ENCODE measurements around the gene CMTR1.
A peak's percentile ranks its signal among the peaks of the same experiment; 100 is the strongest.

The CMTR1 gene

GRCh38 chr6:37514321-37514771 is 81.3 kb downstream of the CMTR1 start:
- DNase-seq (ENCODE audit: low spot score): no peak

GRCh38 chr6:37514837-37515236 is 81.8 kb downstream of the CMTR1 start:
- peak; percentile 46 for DNase-seq (ENCODE audit: low spot score)

GRCh38 chr6:37515712-37516075 is 82.7 kb downstream of the CMTR1 start:
- no peak for DNase-seq (ENCODE audit: low spot score)

GRCh38 chr6:37516076-37516919 is 83.3 kb downstream of the CMTR1 start:
- DNase-seq (ENCODE audit: low spot score): peak; percentile 81

GRCh38 chr6:37516920-37517405 is 83.9 kb downstream of the CMTR1 start:
- DNase-seq (ENCODE audit: low spot score): no peak

- peak; percentile 43 for DNase-seq (ENCODE audit: low spot score)
These were observed 84.4 kb downstream of the CMTR1 start for GRCh38 chr6:37517411-37517812.

GRCh38 chr6:37518116-37518515 is 85.1 kb downstream of the CMTR1 start:
- DNase-seq (ENCODE audit: low spot score): no peak

GRCh38 chr6:37519461-37519860 is 86.4 kb downstream of the CMTR1 start:
- no peak for DNase-seq (ENCODE audit: low spot score)

GRCh38 chr6:37520926-37521325 is 87.9 kb downstream of the CMTR1 start:
- no peak for DNase-seq (ENCODE audit: low spot score)

GRCh38 chr6:37521674-37522073 is 88.7 kb downstream of the CMTR1 start:
- DNase-seq (ENCODE audit: low spot score): no peak

GRCh38 chr6:37522836-37523235 is 89.8 kb downstream of the CMTR1 start:
- no peak for DNase-seq (ENCODE audit: low spot score)

- no peak for DNase-seq (ENCODE audit: low spot score)
These were observed 90.4 kb downstream of the CMTR1 start for GRCh38 chr6:37523412-37523811.

- DNase-seq (ENCODE audit: low spot score): no peak
These were observed 91.3 kb downstream of the CMTR1 start for GRCh38 chr6:37524025-37524969.

- no peak for DNase-seq (ENCODE audit: low spot score)
These were observed 91.9 kb downstream of the CMTR1 start for GRCh38 chr6:37524970-37525318.

GRCh38 chr6:37525460-37526357 is 92.7 kb downstream of the CMTR1 start:
- DNase-seq (ENCODE audit: low spot score): no peak

- DNase-seq (ENCODE audit: low spot score): no peak
These were observed 95.5 kb downstream of the CMTR1 start for GRCh38 chr6:37528541-37528940.

- DNase-seq (ENCODE audit: low spot score): no peak
These were observed 97.3 kb downstream of the CMTR1 start for GRCh38 chr6:37530297-37530696.

- DNase-seq (ENCODE audit: low spot score): no peak
These were observed 98.0 kb downstream of the CMTR1 start for GRCh38 chr6:37531026-37531425.
